Thoracic aorta (tissue), 2 donors: ENCODE data around the gene SH3PXD2A. TPM values are rescaled to one million over a fixed set of nuclear protein-coding genes. Genes with fewer than 3 reads are reported as not detected.

ENCODE experiments used
- ATAC-seq: fragments of 150-250 bp; one replicate; pipeline ENCODE4 v1.8.0; 2017; ENCODE audit warnings: low read depth; ENCODE audit not compliant: insufficient number of reproducible peaks, low FRiP score
- DNase-seq: peaks from one replicate; pipeline ENCODE4 v3.0.0-alpha.2; 2020; ENCODE audit warnings: low spot score
- H3K27ac ChIP-seq, 2 donors: fragments of 200-600 bp; sonication (generic); 1 replicate in 1 of 2; 2 replicates in 1 of 2; pipeline ENCODE4 v1.5.1; 2016; ENCODE audit warnings: mild to moderate bottlenecking in 2 of 2, moderate library complexity in 2 of 2
- H3K27me3 ChIP-seq: fragments of 200-600 bp; sonication (generic); replicated peaks from 2 replicates; pipeline ENCODE4 v1.6.0; 2016; ENCODE audit warnings: mild to moderate bottlenecking; ENCODE audit not compliant: insufficient read depth
- H3K36me3 ChIP-seq: fragments of 200-600 bp; sonication (generic); one replicate; pipeline ENCODE4 v1.5.1; 2016
- H3K4me1 ChIP-seq, 2 donors: fragments of 200-600 bp; sonication (generic); 1 replicate in 1 of 2; 2 replicates in 1 of 2; pipeline versions ENCODE4 v1.5.1 to v1.6.0; 2016; ENCODE audit warnings: low read depth in 2 of 2, mild to moderate bottlenecking in 1 of 2; ENCODE audit not compliant: control insufficient read depth in 1 of 2
- H3K4me3 ChIP-seq: fragments of 200-600 bp; sonication (generic); 2 replicates; pipeline ENCODE4 v1.5.1; 2016; ENCODE audit warnings: mild to moderate bottlenecking
- H3K9me3 ChIP-seq: fragments of 200-600 bp; sonication (generic); 2 replicates; pipeline ENCODE4 v1.5.1; 2016
- CTCF ChIP-seq: fragments of 200-600 bp; sonication (generic); IDR thresholded peaks from one replicate; pipeline ENCODE4 v1.5.1; 2019; ENCODE audit warnings: antibody characterized with exemption
- total RNA-seq, 2 donors: library from RNA; depleted of rRNA; stranded (reverse); fragments of >200 nt; gene quantifications; one replicate each; pipeline versions ENCODE4 v1.1.0 to v1.2.3, GENCODE V29; 2016

Gene SH3PXD2A
- total RNA-seq, 2 donors from 2014 or later = 28.3 to 51.5 TPM

GRCh38 chr10:103832806-103833205 is 22.6 kb downstream of the SH3PXD2A start:
- H3K4me1 ChIP-seq = peaks cover 15 to 32% of the 10 kb centered on the region in 2 donors
- ATAC-seq (no peak), DNase-seq (no peak)
- TF ChIP-seq CTCF = no peak
- no peaks in the 10 kb centered on the region for H3K9me3 ChIP-seq
- H3K27me3 ChIP-seq = no peaks in the 10 kb centered on the region
- no peak overlapping the region for H3K4me3 ChIP-seq
- H3K36me3 ChIP-seq = no peaks in the 10 kb centered on the region
- H3K27ac ChIP-seq = no peak overlapping the region

GRCh38 chr10:103829838-103830465 is 25.4 kb downstream of the SH3PXD2A start:
- Histone ChIP-seq H3K36me3 (no peaks in the 10 kb centered on the region), H3K4me3 (no peak overlapping the region), H3K27me3 (no peaks in the 10 kb centered on the region), H3K4me1 (peaks cover 6 to 21% of the 10 kb centered on the region in 2 donors), H3K9me3 (no peaks in the 10 kb centered on the region), H3K27ac (no peak overlapping the region)
- TF ChIP-seq CTCF = no peak
- ATAC-seq = no peak
- no peak for DNase-seq

- Histone ChIP-seq H3K27ac (no peak overlapping the region), H3K4me1 (peaks cover 0 to 14% of the 10 kb centered on the region in 2 donors), H3K36me3 (no peaks in the 10 kb centered on the region), H3K4me3 (no peak overlapping the region), H3K27me3 (no peaks in the 10 kb centered on the region), H3K9me3 (no peaks in the 10 kb centered on the region)
- no peak for TF ChIP-seq CTCF
- DNase-seq = no peak
- ATAC-seq = no peak
Measured at GRCh38 chr10:103829278-103829677, 26.1 kb downstream of the SH3PXD2A start.

GRCh38 chr10:103828587-103829197 is 26.7 kb downstream of the SH3PXD2A start:
- Histone ChIP-seq H3K36me3 (no peaks in the 10 kb centered on the region), H3K27me3 (no peaks in the 10 kb centered on the region), H3K27ac (no peak overlapping the region), H3K9me3 (no peaks in the 10 kb centered on the region), H3K4me1 (peaks cover 0 to 8% of the 10 kb centered on the region in 2 donors), H3K4me3 (no peak overlapping the region)
- no peak for TF ChIP-seq CTCF
- no peak for ATAC-seq
- DNase-seq = no peak

- TF ChIP-seq CTCF = no peak
- no peak overlapping the region for H3K4me3 ChIP-seq
- H3K4me1 ChIP-seq = peaks cover 0 to 6% of the 10 kb centered on the region in 2 donors
- no peak overlapping the region for H3K27ac ChIP-seq
- no peaks in the 10 kb centered on the region for H3K27me3 ChIP-seq
- no peak for ATAC-seq
- no peaks in the 10 kb centered on the region for H3K9me3 ChIP-seq
- H3K36me3 ChIP-seq = no peaks in the 10 kb centered on the region
- no peak for DNase-seq
Measured at GRCh38 chr10:103828107-103828506, 27.3 kb downstream of the SH3PXD2A start.
